ENCODE measurements around the gene COL8A1.

The COL8A1 gene

DNA sequence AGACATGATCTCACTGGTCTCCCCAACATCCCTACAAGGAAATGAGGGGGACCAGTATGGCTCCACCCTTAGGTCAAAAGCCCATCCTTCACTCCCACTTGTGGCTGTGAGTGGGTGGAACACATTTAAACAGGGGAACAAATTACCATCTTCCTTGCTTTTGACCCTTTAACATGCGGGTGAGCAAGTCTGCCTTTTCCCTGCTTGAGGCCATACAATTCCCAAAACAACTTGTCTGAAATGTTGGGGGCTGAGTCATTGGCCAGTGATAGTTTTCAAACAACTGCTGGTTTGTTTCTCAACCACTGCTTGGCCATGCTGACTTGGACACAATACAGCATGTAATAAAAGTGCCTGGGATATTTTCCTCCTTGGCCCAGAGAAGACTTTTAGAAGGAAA lies 39.6 kb downstream of the COL8A1 start:
- DNase-seq: no peak

DNA sequence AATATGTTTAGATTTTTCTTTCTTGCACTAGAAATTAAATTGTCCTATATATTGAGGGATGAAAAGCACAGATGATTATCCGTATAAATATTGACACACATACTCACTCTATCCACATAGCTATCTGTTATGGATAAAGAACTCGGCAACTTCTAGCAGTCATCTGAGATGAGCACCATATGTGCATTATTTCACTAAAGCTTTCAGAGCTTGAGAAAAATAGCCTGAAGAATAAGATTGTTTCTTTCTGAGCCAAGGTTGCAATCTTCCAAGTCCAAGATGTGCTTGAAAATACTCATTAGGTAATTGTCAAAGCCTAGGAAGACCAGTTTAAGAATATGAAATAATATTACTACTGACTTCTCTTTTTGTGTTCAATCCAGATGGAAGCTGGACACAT lies 40.5 kb downstream of the COL8A1 start:
- DNase-seq: no peak

DNA sequence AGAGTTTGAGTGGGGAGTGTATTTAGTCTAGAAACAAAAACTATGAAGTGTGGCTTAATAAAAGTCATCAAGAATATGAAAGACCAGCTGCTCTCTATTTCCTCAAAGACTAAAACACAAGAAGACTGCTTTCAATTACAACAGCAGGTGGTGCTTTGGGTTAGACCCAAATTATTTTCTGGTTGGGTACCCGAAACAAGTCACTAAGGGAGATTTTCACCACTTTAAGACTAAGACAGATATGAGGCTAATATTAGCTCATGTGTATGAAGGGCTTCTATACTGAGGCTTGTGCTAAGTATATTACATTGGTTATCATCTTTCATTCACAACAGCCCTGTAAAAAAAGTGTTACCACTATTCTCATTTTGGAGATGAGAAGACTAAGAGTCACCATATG lies 43.1 kb downstream of the COL8A1 start:
- no peak for DNase-seq

DNA sequence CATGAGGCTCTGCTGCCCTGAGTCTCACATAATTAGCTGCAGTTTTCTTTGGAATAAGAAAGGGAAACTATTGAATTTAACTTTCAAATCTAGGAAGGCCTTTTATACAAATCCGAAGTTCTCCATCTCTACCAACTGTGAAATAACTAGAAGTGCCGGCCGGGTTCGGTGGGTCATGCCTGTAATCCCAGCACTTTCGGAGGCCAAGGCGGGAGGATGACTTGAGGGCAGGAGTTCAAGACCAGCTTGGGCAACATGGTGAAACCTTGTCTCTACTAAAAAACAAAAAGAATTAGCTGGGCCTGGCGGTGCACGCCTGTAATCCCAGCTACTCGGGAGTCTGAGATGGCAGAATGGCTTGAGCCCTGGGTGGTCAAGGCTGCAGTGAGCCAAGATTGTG lies 43.6 kb downstream of the COL8A1 start:
- DNase-seq: no peak

DNA sequence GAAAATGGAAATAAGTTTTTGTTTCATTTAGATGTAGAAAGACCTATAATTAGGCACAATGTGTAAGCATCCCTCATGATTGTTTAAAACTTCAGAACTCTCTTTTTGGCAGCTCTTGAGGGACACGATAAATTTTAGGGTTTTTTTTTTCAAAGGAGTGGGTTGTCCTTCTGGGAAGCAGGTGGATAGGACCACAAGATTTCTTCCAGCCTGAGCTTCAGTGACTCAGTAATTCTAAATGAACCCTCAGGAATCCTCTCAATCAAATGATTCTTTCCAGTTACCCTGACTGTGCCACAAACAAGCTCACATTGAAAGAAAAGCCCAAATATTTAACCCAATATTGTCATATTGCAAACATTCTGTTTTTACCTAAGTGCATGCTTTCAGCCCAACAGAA lies 45.1 kb downstream of the COL8A1 start:
- DNase-seq: no peak

DNA sequence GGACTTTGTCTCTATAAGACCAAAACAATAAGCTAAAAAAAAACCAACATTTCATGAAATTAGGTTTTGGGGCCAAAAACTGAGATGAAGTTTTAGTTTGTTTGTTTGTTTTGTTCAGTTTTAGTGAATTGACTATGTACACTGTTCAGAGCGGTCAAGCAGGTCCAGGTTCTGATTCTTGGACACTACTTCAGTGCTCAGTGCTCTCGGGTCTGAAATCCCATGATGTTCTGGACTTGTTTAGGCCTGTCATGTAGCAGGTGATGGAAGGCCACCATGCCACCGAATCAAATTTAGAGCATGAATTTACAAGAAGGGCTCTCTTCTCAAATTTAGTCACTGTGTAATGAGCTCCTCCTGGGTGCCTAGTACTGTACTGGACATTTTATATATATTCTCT lies 45.5 kb downstream of the COL8A1 start:
- DNase-seq: no peak

DNA sequence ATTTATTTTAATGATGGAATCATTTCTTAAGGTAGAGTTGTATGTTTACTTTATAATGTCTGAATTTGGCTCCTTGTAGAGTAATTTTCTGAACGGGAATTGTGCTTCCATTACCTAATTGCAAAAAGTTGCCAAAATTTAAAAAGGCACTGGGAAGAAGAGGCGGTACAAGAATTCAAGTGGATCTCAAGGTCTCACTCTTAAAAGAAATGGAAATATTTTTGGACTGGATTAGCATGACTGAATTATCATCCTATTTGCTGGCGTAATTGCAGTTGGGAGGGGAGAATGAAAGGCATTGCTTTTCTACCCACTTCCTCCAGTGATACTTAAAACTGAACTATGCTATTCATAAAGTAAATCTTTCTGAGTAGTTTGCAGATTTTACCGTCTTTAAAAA lies 46.2 kb downstream of the COL8A1 start:
- DNase-seq: no peak

DNA sequence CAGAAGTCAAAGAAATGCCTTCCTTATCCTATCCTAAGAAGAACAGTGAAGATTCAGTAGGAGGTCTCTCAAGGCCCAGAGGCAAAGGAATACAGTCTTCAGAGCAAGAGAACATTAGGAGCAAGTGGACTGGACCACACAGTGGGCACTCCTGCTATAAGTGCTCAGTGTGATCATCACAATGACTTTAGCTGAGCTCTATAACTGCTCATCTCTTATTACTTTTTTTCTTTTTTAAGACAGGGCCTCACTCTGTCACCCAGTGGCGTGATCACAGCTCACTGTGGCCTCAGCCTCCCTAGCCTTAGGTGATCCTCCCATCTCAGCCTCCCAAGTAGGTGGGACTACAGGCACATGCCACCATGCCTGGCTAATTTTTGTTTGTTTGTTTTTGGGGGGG lies 48.1 kb downstream of the COL8A1 start:
- DNase-seq: no peak

DNA sequence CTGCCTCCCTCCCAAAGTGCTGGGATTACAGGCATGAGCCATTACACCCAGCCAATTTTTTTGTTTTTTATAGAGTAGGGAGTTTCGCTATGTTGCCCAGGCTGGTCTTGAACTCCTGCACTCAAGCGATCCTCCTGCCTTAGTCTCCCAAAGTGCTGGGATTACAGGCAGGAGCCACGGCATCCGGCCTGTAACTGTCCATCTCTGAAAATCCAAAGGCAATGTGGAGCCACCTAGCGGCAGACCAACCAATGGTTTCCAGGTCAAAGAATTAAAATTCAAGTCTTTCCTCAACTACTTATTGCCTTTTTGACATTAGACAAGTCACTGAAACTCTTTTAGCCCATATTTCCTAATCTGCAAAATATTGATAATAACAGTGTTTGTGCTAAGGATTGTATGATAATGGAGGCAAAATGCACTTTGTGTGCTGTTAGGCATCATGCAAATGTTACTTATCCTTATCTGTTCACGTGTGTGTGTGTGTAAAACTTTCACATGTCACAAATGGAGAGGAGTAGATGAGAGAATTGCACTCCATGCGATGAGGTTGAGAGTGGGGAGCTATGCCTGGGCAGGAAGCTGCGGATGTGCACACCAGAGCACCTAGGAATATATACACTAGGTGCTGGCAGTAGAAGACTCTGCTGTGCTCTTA lies 48.7 kb downstream of the COL8A1 start:
- DNase-seq: no peak

DNA sequence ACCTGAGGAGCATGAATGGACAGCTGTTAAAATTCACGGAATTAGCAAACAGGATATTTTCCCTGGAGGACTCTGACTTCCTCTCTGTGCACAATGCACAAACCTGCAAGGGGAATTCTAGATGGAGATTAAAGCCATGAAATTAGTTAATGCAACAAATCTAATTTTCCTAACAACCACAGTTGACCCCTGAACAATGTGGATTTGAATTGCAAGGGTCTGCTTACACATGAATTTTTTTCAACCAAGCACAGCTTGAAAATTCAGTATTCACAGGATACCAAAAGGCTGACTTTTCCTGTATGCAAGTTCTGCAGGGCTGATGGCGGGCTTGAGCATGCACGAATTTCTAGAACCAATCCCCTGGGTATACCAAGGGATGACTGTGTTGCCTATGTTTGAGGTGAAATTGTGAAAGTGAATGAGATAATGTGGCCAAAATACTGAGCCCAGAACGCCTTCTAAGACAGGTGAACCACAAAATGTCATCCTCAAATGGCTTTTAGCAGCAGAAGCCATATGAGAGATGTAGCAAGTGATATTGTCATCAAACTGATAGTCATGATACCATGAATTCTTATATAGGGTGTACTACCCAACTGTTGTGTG lies 52.5 kb downstream of the COL8A1 start:
- DNase-seq: no peak

DNA sequence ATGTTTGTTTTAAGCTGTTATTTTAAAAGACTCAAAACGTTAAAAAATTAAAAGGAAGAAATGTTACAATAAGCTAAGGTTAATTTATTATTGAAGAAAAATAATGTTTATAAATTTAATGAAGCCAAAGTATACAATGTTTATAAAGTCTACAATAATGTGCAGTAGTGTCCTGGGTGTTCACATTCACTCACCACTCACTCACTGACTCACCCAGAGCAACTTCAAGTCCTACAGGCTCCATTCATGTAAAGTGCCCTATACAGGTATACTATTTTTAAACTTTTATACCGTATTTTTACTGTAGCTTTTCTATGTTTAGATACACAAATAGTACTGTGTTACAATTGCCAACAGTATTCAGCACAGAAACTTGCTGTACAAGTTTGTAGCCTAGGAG lies 55.2 kb downstream of the COL8A1 start:
- no peak for DNase-seq

DNA sequence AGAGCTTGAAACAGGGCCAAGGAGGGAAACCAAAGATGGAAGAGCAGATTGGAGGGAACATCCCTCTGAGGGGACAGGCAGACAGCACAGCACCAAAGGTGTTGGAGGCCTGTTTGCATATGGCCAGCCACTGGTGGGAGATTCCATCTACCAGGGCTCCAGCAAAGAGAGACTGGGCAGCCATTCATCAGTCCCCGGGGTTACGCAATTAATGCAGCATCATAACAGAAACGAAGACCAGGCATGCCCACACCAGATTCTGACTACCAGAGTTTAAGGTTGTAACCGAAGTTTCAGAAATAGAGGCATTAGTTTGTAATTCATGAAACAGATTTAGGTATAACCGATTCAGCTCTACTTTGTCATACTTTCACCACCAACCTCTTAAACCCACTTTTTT lies 58.1 kb downstream of the COL8A1 start:
- DNase-seq: no peak

DNA sequence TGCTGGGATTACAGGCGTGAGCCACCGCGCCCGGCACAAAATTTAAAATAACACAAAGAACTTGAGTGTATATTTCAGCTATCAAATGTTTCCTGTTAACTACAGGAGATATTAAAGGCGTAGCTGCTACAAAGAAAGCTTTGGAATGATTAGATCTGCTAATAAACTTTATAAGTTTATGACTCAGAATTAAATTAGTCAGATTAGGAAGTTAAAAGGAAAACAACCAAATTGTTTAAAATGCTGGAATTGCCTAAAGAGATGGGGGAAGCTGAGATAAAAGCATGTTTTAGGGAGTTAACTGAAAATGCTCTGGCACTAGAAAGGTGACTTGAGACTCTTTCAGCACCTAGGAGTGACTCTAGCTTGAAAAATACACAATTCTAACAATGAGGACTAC lies 58.9 kb downstream of the COL8A1 start:
- DNase-seq: no peak

DNA sequence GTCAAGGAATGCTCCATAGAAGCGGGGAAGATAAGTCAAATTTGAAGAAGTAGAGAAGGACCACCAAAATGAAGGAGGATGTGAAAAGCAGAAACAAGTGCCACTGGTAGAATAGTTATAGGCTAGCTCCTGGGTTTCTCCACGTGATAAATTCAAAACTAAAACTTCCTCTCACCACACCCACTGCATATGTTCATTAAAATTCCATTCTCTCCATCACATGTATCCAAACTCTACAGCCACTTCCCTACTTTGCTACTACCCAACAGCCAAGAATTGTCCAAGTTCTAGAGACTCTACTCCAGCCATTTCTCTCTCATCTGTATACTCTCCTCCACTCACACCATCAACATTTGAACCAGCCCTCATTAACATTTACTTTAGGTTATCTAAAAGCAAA lies 60.5 kb downstream of the COL8A1 start:
- no peak for DNase-seq

DNA sequence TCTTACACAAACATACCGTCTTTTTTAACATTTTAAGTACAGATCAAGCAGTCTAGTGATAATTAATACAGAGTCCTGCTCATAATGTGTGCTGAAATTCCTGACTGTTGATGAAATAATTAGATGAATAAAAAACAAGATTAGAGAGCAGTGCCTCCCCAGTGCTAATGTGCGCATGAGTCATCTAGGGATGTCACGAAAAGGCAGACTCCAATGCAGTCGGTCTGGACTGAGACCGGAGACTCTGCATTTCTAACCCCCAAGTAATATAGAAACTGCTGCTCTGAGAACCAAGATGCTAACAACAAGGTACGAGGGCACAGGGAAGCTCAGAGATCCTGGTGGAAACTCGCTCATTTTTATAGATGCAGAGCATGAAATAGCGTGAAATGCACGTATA lies 61.4 kb downstream of the COL8A1 start:
- no peak for DNase-seq

DNA sequence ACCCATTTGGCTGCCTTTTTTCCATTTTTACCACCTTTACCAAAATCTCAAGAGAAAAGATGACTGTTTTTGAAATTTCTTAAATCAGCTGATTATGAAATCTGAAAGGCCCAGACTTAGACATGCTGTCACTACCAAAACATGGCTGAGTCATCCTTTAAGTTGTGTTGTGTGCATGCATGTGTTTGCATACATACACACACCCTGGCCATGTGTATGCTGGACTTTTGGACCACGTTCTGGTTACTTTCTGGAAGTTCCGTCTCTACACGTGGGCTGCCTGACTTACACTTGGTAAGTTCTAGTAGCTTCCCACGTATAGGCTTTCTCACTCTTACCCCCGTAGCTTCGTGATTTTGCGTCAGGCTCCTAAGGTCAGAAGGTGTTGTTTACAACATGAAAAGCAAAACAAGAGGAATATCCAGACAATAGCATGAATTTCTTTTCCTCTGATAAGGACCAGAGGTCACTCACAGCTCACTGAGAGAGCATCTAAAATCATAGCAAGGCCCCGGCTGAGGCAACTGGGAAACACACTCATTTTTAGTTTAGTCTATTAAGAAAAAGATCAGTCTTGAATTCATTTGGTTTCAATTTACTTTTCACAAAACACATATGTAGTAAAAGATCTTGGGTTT lies 62.4 kb downstream of the COL8A1 start:
- DNase-seq: no peak

DNA sequence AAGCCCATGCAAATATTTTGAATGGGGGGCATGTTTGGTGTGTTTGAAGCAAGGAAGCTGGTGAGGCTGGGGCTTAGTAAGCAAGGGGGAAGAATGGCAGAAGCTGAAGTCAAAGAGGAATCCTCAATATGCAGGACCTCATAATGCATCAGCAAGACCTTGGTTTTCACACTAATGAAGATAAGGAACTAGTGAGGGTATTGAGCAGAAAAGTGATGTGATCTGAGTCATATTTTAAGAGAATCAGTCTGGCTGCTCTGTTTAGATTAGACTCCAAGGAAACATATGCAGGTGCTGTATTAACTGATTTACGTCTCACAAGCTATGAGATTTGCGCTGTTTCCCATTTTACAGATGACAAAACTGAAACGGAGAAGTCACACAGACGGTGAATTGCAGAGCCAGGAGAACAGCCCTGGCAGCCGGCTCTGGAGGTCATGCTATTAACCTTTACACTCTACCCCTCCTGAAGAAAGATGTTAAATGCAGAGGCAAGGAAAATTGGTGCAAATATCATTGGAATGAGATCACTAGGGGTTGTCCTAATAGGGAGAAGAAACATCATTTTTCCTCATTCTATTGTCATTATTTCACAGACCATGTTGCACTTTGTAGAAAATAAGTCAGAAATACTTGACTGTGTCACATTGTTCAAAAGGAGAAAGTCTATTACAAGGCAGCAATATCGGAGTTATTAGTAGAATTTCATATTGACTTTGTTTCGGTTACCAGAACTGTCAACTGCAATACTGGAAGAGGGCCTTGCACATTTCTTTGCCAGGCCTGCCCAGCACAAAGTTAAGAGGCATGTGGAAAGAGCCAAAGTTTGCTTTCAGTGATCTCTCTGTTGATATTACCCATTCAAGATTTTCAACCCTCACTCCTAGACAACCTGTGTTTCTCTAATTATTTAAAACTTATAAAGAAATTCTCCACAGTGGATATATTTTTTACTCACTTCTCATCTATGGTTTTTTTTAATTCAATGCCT lies 64.9 kb downstream of the COL8A1 start:
- no peak for DNase-seq

DNA sequence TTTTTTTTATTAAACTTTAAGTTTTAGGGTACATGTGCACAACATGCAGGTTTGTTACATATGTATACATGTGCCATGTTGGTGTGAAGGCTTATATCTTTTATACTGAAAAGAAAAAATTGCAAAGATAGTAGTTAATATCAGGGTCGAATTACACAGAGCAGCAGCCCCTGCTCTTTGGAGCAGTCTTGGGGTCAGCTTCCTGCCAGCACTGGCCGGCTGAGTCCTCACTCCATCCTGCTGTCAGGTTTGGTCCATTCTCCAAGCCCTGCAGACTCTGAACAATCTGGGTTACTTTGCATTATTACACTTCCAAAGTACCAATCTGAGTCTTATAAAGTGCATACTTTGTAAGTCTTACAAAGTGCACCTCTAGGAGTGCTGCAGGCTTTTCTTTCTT lies 66.0 kb downstream of the COL8A1 start:
- DNase-seq: no peak

DNA sequence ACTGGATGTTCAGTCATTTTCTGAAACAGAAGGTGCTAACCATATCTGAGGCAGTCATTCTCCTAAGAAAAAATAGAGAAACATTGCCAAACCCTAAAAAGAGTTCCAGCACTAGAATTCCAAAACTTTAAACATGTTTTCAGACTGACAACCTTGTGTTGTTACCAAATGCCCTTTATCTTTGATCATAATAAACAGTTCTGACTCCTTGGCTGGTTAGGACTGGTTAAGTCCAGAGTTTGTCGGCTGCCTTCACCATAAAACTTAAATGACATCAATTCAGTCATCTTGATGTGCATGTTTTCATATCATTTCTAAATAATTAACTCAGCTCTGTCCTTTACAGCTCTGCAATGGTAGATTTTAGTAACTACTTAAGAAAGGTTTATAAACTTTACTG lies 68.0 kb downstream of the COL8A1 start:
- DNase-seq: no peak

DNA sequence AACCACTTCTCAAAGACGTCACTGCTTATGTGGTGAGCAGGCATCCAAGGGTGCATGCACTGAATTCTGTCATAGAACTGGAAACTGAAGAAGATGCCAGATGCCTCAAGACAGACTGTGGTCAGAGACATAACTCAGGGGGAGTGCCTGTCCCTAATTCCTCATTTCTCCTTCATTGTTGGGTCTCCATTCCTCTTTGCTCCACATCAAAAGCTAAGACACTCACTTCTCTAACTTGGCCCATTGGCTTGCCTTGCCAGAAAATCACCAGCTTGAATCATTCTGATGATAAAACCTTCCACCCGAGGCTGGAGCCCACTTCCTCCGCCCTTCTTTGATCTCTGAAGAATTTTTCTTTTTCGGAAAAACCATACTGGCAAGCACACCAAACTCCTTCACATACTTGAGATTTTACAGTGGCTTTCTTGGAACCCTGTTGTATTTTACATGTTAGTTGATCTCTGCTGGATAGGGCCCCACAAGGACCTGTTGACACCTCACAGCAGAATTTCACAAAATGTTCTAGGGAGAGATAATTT lies 69.9 kb downstream of the COL8A1 start:
- no peak for DNase-seq

DNA sequence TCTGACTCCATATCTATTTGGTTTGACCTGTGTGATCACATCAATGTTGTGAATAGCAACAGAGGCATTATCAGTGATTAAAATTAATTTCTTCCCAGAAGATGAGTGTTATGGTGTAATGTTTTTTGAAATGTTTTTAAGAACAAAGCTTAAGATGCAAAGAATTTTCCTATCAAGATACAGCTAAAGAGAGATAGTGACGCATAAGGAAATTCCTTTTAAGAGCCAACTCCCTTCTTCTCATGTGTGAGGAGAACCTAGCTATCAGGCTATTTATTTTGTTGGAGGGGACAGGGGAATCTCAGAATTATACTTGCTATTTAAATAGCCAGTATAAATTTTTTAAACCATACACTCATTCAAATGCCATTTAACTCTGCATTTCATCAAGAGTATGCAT lies 71.3 kb downstream of the COL8A1 start:
- DNase-seq: no peak

DNA sequence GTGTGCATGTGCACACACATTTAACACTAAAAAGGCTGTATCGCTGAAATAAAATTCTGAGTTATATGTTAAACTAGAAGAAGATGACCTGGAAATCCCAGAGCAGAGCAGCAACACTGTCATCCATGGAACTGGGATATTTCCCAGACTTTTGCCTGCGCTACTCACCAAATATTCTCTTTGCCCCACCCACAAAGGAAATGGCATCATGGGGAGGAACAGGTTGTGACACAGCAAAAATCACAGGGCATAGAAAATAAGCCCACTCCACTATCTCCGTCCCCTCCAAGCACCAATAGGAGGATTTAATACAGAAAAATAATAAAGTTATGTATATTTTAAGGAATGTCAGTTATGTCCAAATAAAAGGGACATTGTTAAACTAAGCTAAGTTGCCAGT lies 71.7 kb downstream of the COL8A1 start:
- no peak for DNase-seq

DNA sequence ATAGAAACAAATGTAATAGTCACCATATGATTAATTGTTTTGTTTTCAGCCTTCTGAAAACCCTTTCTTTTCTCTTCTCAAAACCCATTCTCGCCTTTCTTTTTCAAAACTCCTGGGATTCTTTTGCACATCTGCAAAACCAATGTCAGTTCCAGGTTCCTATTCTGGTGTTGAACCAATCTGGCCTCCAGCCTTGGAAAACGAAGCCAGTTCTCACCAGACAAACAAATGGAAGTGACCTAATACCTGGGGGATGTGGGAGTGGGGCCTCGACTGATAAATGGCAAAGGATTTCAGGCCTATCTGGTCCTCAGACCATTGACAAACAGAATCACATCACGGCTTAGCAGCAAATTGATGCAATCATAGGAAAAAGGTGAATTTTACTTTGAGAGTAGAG lies 73.0 kb downstream of the COL8A1 start:
- no peak for DNase-seq

Data from stimulated activated naive CD4-positive, alpha-beta T cell treated with Interleukin-2 at 50 U/mL for 16 hours (primary cell).